IPS-18a (cell line): ENCODE results near the gene MARCHF3.

Source experiments
- H3K27ac ChIP-seq: one replicate; pipeline ENCODE4 v1.5.1; 2013; ENCODE audit warnings: low read length
- H3K27me3 ChIP-seq: one replicate; pipeline ENCODE4 v1.6.1; 2013; ENCODE audit warnings: mild to moderate bottlenecking, low read length; ENCODE audit not compliant: control insufficient read depth, insufficient read depth
- H3K36me3 ChIP-seq: one replicate; pipeline ENCODE4 v1.6.1; 2013; ENCODE audit warnings: low read depth, low read length; ENCODE audit not compliant: control insufficient read depth
- H3K4me1 ChIP-seq: one replicate; pipeline ENCODE4 v1.6.1; 2013; ENCODE audit warnings: low read depth, low read length; ENCODE audit not compliant: control insufficient read depth
- H3K4me3 ChIP-seq: one replicate; pipeline ENCODE4 v1.5.1; 2013; ENCODE audit warnings: low read length
- H3K9ac ChIP-seq: one replicate; pipeline ENCODE4 v1.6.1; 2013; ENCODE audit warnings: mild to moderate bottlenecking, low read length, moderate library complexity
- H3K9me3 ChIP-seq: one replicate; pipeline ENCODE4 v1.6.1; 2013; ENCODE audit warnings: low read depth, low read length; ENCODE audit not compliant: control insufficient read depth

MARCHF3 gene

GRCh38 chr5:126976520-126977172, 53.7 kb downstream of the MARCHF3 start:
- Histone ChIP-seq H3K9ac (no peak overlapping the region), H3K36me3 (no peaks in the 10 kb centered on the region), H3K27ac (no peak overlapping the region), H3K27me3 (no peaks in the 10 kb centered on the region), H3K4me1 (peaks cover 17% of the 10 kb centered on the region), H3K4me3 (no peak overlapping the region), H3K9me3 (no peaks in the 10 kb centered on the region)

DNA sequence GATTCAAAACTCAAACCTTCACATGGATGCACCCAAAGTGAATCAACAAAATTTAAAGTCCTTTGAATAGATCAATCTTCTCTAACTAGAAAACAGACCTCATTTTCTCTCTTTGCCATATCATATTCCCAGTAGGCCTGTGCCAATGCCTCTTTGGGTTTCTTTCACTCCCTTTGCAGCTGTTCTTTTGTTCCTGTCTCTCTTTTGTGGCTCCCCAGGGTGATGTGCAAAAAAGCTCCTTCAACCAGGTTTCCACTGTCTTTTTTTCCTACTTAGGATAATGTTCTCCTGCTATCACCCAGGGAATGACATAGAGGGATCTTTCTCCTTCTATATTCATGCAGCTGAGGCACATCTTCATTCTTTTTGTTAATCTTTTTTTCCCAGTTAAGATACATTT, 54.6 kb downstream of the MARCHF3 start:
- no peak overlapping the region for H3K27ac ChIP-seq

DNA sequence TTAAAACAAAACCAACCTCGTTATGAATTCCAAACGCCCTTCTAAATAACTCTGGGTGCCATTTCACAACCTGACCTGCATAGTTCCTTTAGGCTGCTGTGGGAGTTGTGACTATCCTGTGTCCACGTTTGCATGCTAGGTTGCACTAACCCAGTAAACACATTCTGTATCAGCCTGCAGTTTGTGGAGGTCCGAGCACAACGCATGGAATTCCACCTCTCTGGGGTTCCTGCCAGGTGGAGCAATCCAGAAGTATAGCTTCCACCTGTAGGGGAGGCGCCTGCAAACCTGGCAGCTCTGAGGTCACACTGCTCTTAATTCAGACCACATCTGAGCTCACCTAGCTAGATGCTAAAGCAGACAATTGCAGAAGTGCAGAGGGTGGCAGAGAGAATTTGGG, 57.2 kb downstream of the MARCHF3 start:
- Histone ChIP-seq H3K9ac (no peak overlapping the region), H3K4me3 (no peak overlapping the region), H3K36me3 (no peaks in the 10 kb centered on the region), H3K27ac (no peak overlapping the region), H3K4me1 (peaks cover 13% of the 10 kb centered on the region), H3K9me3 (no peaks in the 10 kb centered on the region), H3K27me3 (no peaks in the 10 kb centered on the region)

More for the DNA sequence above, 54.6 kb downstream of the MARCHF3 start:
- Histone ChIP-seq H3K4me1 (peaks cover 17% of the 10 kb centered on the region), H3K36me3 (no peaks in the 10 kb centered on the region), H3K9me3 (no peaks in the 10 kb centered on the region), H3K4me3 (no peak overlapping the region), H3K9ac (no peak overlapping the region), H3K27me3 (no peaks in the 10 kb centered on the region)

DNA sequence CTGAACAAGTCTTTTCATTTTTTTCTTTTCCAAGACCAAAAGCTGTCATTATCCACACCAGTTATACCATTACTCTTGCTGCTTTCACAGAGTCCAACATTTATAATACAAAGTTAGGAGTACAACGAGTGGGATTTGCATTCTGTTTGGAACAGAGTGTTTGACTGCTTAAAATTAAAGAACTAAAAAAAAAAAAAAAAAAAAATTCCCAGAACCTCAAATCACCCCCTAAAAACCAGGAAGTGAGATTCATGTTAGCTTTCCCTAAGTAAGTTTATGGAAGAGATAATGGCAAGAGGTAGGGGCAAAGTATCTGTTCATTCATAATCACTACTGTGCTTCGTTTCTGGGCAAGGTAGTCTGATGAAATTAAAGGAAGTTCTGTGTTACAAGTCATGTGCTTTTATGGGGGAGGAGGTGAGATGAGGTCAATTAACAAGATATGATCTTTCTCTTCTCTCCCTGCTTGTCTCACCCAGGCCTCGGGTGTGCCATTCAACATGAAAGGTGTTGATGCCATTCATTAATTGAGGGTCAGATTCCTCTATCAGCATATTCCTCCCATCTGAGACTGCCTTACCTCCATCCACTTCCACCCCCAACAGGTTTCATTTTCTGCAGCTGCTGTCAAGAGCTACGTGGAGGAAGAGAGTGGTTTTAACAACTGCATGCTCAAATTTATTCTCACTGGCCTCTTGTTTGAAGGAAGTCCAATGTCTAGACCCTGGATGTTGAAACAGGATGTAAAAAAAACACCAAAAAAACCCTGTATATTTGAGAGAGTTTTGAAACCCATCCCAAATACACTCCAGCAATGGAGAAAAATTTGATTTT, 58.1 kb downstream of the MARCHF3 start:
- H3K36me3 ChIP-seq, result no peaks in the 10 kb centered on the region
- no peak overlapping the region for H3K9ac ChIP-seq
- no peaks in the 10 kb centered on the region for H3K9me3 ChIP-seq
- peaks cover 13% of the 10 kb centered on the region for H3K4me1 ChIP-seq
- no peaks in the 10 kb centered on the region for H3K27me3 ChIP-seq
- no peak overlapping the region for H3K27ac ChIP-seq
- no peak overlapping the region for H3K4me3 ChIP-seq

DNA sequence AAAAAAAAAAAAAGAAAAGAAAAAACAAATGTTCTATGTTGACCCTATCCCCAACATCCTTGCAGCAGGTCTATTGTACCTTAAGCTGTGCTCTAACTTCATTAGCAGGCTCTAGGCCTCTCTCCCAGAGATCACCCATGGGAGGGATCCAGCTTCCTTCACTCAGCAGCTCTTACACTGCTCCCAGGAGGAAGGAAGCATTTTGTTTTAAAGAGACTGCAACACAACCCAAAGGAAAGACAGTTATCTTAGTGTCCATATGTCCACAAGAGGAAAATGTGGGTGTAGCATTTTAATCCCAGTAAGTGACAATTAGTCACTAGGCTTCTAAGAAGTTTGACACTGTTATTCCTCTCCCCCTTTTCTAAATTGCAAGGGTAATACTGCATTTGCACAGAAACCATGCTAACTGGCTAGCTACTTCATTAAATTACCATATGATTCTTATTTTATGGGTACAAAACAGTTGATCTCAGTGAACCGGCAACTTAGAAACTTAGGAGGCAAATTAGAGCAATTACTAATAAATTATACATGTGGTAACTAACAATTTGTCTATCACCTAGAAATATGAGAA, 58.8 kb downstream of the MARCHF3 start:
- Histone ChIP-seq H3K9me3 (no peaks in the 10 kb centered on the region), H3K4me1 (peaks cover 13% of the 10 kb centered on the region), H3K9ac (no peak overlapping the region), H3K27me3 (no peaks in the 10 kb centered on the region), H3K4me3 (no peak overlapping the region), H3K36me3 (no peaks in the 10 kb centered on the region), H3K27ac (no peak overlapping the region)

- no peaks in the 10 kb centered on the region for H3K9me3 ChIP-seq
- H3K9ac ChIP-seq, result no peak overlapping the region
- no peak overlapping the region for H3K27ac ChIP-seq
- H3K4me3 ChIP-seq, result no peak overlapping the region
- H3K4me1 ChIP-seq, result peaks cover 6% of the 10 kb centered on the region
- no peaks in the 10 kb centered on the region for H3K36me3 ChIP-seq
- H3K27me3 ChIP-seq, result no peaks in the 10 kb centered on the region
These were observed 59.8 kb downstream of the MARCHF3 start for GRCh38 chr5:126970517-126971017.

- Histone ChIP-seq H3K9ac (no peak overlapping the region), H3K4me1 (peaks cover 5% of the 10 kb centered on the region), H3K9me3 (no peaks in the 10 kb centered on the region), H3K36me3 (no peaks in the 10 kb centered on the region), H3K27me3 (no peaks in the 10 kb centered on the region), H3K27ac (no peak overlapping the region), H3K4me3 (no peak overlapping the region)
These were observed 60.8 kb downstream of the MARCHF3 start for GRCh38 chr5:126969548-126969947.

- Histone ChIP-seq H3K9ac (no peak overlapping the region), H3K27ac (no peak overlapping the region), H3K4me1 (peaks cover 5% of the 10 kb centered on the region), H3K36me3 (no peaks in the 10 kb centered on the region), H3K4me3 (no peak overlapping the region), H3K9me3 (no peaks in the 10 kb centered on the region), H3K27me3 (no peaks in the 10 kb centered on the region)
These were observed 62.4 kb downstream of the MARCHF3 start for GRCh38 chr5:126967808-126968466.

DNA sequence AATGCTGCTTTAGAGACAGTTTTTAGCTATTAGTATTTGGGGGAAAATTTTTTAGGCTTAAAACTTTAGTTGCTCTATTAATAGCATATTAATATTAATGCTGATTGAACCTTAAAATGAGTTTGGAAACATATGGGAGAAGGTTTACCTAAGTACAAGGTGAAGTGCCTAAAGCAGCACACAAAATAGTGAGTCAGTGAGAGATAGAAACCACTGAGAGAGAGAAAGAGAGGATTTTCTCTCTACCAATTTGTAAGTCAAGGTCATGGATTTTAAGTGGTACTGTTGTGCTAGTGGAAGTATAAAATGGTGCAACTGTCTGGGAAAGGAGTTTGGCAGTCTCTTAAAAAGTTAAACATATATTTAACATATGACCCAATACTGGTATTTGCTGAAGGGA, 64.9 kb downstream of the MARCHF3 start:
- no peak overlapping the region for H3K27ac ChIP-seq

GRCh38 chr5:126965061-126965475, 65.3 kb downstream of the MARCHF3 start:
- H3K4me1 ChIP-seq, result peaks cover 8% of the 10 kb centered on the region
- H3K9ac ChIP-seq, result no peak overlapping the region
- H3K27ac ChIP-seq, result no peak overlapping the region
- H3K4me3 ChIP-seq, result no peak overlapping the region
- no peaks in the 10 kb centered on the region for H3K9me3 ChIP-seq
- H3K36me3 ChIP-seq, result no peaks in the 10 kb centered on the region
- H3K27me3 ChIP-seq, result no peaks in the 10 kb centered on the region

More for the DNA sequence above, 64.9 kb downstream of the MARCHF3 start:
- Histone ChIP-seq H3K9me3 (no peaks in the 10 kb centered on the region), H3K27me3 (no peaks in the 10 kb centered on the region), H3K36me3 (no peaks in the 10 kb centered on the region), H3K9ac (no peak overlapping the region), H3K4me1 (peaks cover 8% of the 10 kb centered on the region), H3K4me3 (no peak overlapping the region)

DNA sequence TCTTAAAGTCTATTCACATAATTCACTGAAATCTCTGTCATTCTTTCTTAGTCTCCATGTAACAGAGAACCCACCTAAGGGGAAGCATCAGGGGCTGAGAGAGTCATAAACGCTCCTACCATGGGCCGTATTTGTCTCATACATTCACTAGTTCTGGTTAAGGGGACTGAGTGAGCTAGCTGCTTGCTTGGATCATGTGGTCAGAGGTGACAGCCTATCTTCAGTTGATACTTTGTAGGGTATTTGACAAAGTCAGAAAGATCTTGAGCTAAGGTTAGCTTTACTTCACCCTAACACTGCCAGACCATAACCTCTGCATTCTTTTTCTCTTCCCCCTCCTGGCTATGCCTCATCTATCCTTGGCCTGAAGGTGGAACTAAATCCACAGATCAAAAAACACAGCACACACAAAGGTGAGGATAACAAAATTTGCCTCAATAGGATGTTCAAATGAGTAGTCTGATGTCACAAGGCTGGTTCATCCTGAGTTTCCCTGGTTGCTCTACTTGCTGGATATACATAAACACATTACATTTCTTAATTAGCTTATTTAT, 66.5 kb downstream of the MARCHF3 start:
- Histone ChIP-seq H3K36me3 (no peaks in the 10 kb centered on the region), H3K27ac (no peak overlapping the region), H3K27me3 (no peaks in the 10 kb centered on the region), H3K9ac (no peak overlapping the region), H3K4me3 (no peak overlapping the region), H3K4me1 (peaks cover 8% of the 10 kb centered on the region), H3K9me3 (no peaks in the 10 kb centered on the region)
